Astrocyte of the hippocampus (primary cell): ENCODE results near the gene RAX.

ENCODE experiments used
- DNase-seq: peaks from one replicate; pipeline ENCODE4 v3.0.0; 2011; ENCODE audit warnings: low read depth, low spot score

Gene RAX

GRCh38 chr18:59272891-59273758 is at the start of gene RAX:
Gene RAX, minus strand, starts transcription at chr18:59273454. Its CDS starts 248 bp downstream, at chr18:59273206.
- DNase-seq = peak; percentile 36

GRCh38 chr18:59318460-59319050 is 45.3 kb upstream of the RAX start, which contains the start of gene CPLX4:
Gene CPLX4, minus strand, starts transcription at chr18:59318649. Its CDS starts 187 bp downstream, at chr18:59318462.
- no peak for DNase-seq

- DNase-seq = peak; percentile 6
Measured at GRCh38 chr18:59311631-59312030, 38.4 kb upstream of the RAX start.

GRCh38 chr18:59308938-59309260 is 35.6 kb upstream of the RAX start:
- DNase-seq = no peak

- peak; percentile 86 for DNase-seq
Measured at GRCh38 chr18:59308248-59308937, 35.1 kb upstream of the RAX start.

- no peak for DNase-seq
Measured at GRCh38 chr18:59306640-59307039, 33.4 kb upstream of the RAX start.

GRCh38 chr18:59305295-59305694 is 32.0 kb upstream of the RAX start:
- no peak for DNase-seq

- DNase-seq = no peak
Measured at GRCh38 chr18:59303656-59304195, 30.5 kb upstream of the RAX start.

- DNase-seq = no peak
Measured at GRCh38 chr18:59303006-59303405, 29.8 kb upstream of the RAX start.

GRCh38 chr18:59301929-59302328 is 28.7 kb upstream of the RAX start:
- no peak for DNase-seq

GRCh38 chr18:59300676-59301285 is 27.5 kb upstream of the RAX start:
- DNase-seq = no peak

GRCh38 chr18:59298871-59299270 is 25.6 kb upstream of the RAX start:
- DNase-seq = no peak

- no peak for DNase-seq
Measured at GRCh38 chr18:59293317-59293716, 20.1 kb upstream of the RAX start.

- DNase-seq = no peak
Measured at GRCh38 chr18:59286341-59286740, 13.1 kb upstream of the RAX start.

GRCh38 chr18:59282341-59282740 is 9.1 kb upstream of the RAX start:
- no peak for DNase-seq

- no peak for DNase-seq
Measured at GRCh38 chr18:59279722-59280121, 6.5 kb upstream of the RAX start.

GRCh38 chr18:59279193-59279592 is 5.9 kb upstream of the RAX start:
- no peak for DNase-seq

GRCh38 chr18:59278793-59279192 is 5.5 kb upstream of the RAX start:
- DNase-seq = no peak

- DNase-seq = no peak
Measured at GRCh38 chr18:59276047-59276446, 2.8 kb upstream of the RAX start.

GRCh38 chr18:59275406-59275949 is 2.2 kb upstream of the RAX start:
- no peak for DNase-seq

- no peak for DNase-seq
Measured at GRCh38 chr18:59274533-59274928, 1.3 kb upstream of the RAX start.
